H1 (cell line): Measurements from ENCODE around the gene HOXC13.

Experiments used
- CHD2 ChIP-seq: IDR thresholded peaks from 2 replicates; pipeline ENCODE4 v1.6.1; 2012; ENCODE audit warnings: low read length, improper control_type of control experiment
- EP300 ChIP-seq, 2 experiments: IDR thresholded peaks; 1 replicate in 1 of 2; 2 replicates in 1 of 2; pipeline ENCODE4 v1.6.1; 2011 to 2012; ENCODE audit warnings: low read depth in 2 of 2, low read length in 2 of 2, mild to moderate bottlenecking in 2 of 2, borderline replicate concordance in 1 of 2, inconsistent platforms in 1 of 2, moderate library complexity in 1 of 2
- EZH2 ChIP-seq: fragments of 200-600 bp; sonication (generic); IDR thresholded peaks from 2 replicates; pipeline ENCODE4 v1.7.1; 2012; ENCODE audit warnings: low read depth, mild to moderate bottlenecking, moderate library complexity, low read length, inconsistent platforms; ENCODE audit not compliant: severe bottlenecking
- JUN ChIP-seq: IDR thresholded peaks from 2 replicates; pipeline ENCODE4 v1.6.1; 2011; ENCODE audit warnings: low read depth, mild to moderate bottlenecking, improper control_type of control experiment, low read length
- MAFK ChIP-seq: IDR thresholded peaks from 2 replicates; pipeline ENCODE4 v1.6.1; 2012; ENCODE audit warnings: low read depth, mild to moderate bottlenecking, improper control_type of control experiment, low read length
- POLR2A ChIP-seq, 2 experiments: IDR thresholded peaks; 1 replicate in 1 of 2; 2 replicates in 1 of 2; pipeline ENCODE4 v1.6.1; 2011; ENCODE audit warnings: low read depth in 2 of 2, low read length in 2 of 2, mild to moderate bottlenecking in 2 of 2; ENCODE audit errors: control extremely low read depth in 1 of 2
- POLR2AphosphoS5 ChIP-seq: IDR thresholded peaks from 2 replicates; pipeline ENCODE4 v1.6.1; 2011; ENCODE audit warnings: low read depth, low read length
- RFX5 ChIP-seq: IDR thresholded peaks from 2 replicates; pipeline ENCODE4 v1.6.1; 2011; ENCODE audit warnings: low read depth, low read length, improper control_type of control experiment, borderline replicate concordance
- USF2 ChIP-seq: IDR thresholded peaks from 2 replicates; pipeline ENCODE4 v1.6.1; 2011; ENCODE audit warnings: low read length, improper control_type of control experiment
- YY1 ChIP-seq: IDR thresholded peaks from 2 replicates; pipeline ENCODE4 v1.6.1; 2011; ENCODE audit warnings: low read depth, mild to moderate bottlenecking, low read length
- ZNF274 ChIP-seq: IDR thresholded peaks from 2 replicates; pipeline ENCODE4 v1.7.0; 2012; ENCODE audit warnings: low read length, borderline replicate concordance; ENCODE audit errors: extremely low read depth
- TF ChIP-seq, protein P1 (sequence below), 3 experiments: IDR thresholded peaks; 1 replicate in 2 of 3; 2 replicates in 1 of 3; pipeline versions ENCODE4 v1.5.1 to v1.6.1; 2011; ENCODE audit warnings: low read length in 3 of 3, mild to moderate bottlenecking in 3 of 3, inconsistent platforms in 2 of 3, low read depth in 1 of 3, moderate library complexity in 1 of 3; ENCODE audit not compliant: insufficient read depth in 1 of 3; ENCODE audit errors: control extremely low read depth in 1 of 3
- TF ChIP-seq, protein P2 (sequence below): IDR thresholded peaks from 2 replicates; pipeline ENCODE4 v1.6.1; 2012; ENCODE audit warnings: low read length, inconsistent platforms

GRCh38 chr12:53947743-53948142 lies 9.1 kb downstream of the HOXC13 start:
- TF ChIP-seq YY1 (no peak), POLR2A (IDR thresholded peaks at IDR 0.05; ENCODE audit: control extremely low read depth in 1 of 2, low read depth in 2 of 2, low read length in 2 of 2) (no peak), RFX5 (no peak), JUN (no peak), POLR2AphosphoS5 (no peak), EZH2 (no peak), ZNF274 (no peak), EP300 (IDR thresholded peaks at IDR 0.05; ENCODE audit: borderline replicate concordance in 1 of 2, low read depth in 2 of 2, low read length in 2 of 2) (no peak), CHD2 (no peak), USF2 (no peak), MAFK (no peak)
- TF ChIP-seq, protein P1, sequence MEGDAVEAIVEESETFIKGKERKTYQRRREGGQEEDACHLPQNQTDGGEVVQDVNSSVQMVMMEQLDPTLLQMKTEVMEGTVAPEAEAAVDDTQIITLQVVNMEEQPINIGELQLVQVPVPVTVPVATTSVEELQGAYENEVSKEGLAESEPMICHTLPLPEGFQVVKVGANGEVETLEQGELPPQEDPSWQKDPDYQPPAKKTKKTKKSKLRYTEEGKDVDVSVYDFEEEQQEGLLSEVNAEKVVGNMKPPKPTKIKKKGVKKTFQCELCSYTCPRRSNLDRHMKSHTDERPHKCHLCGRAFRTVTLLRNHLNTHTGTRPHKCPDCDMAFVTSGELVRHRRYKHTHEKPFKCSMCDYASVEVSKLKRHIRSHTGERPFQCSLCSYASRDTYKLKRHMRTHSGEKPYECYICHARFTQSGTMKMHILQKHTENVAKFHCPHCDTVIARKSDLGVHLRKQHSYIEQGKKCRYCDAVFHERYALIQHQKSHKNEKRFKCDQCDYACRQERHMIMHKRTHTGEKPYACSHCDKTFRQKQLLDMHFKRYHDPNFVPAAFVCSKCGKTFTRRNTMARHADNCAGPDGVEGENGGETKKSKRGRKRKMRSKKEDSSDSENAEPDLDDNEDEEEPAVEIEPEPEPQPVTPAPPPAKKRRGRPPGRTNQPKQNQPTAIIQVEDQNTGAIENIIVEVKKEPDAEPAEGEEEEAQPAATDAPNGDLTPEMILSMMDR (IDR thresholded peaks at IDR 0.05; ENCODE audit: control extremely low read depth in 1 of 3, insufficient read depth in 1 of 3, low read depth in 1 of 3, low read length in 3 of 3), result no peak
- TF ChIP-seq, protein P2, sequence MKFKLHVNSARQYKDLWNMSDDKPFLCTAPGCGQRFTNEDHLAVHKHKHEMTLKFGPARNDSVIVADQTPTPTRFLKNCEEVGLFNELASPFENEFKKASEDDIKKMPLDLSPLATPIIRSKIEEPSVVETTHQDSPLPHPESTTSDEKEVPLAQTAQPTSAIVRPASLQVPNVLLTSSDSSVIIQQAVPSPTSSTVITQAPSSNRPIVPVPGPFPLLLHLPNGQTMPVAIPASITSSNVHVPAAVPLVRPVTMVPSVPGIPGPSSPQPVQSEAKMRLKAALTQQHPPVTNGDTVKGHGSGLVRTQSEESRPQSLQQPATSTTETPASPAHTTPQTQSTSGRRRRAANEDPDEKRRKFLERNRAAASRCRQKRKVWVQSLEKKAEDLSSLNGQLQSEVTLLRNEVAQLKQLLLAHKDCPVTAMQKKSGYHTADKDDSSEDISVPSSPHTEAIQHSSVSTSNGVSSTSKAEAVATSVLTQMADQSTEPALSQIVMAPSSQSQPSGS, result no peak
